Measurements from ENCODE around the gene SMAD4. TPM values are rescaled to one million over a fixed set of nuclear protein-coding genes. Genes with fewer than 3 reads are reported as not detected.

Gene SMAD4
- total and polyA plus RNA-seq, 2 donors (not counting 3 experiments of a cell fraction or from before 2014, with no cell fraction given) = 63.5 to 82.8 TPM

- BruUV-seq (replicated peaks) = no TSS peak
- Histone ChIP-seq H3K9me3 (replicated peaks; ENCODE audit: control insufficient read depth, insufficient read depth, low read length) (no peaks in the 10 kb centered on the region), H3K79me2 (ENCODE audit: control insufficient read depth, insufficient read depth, low read length) (peaks cover 38% of the 10 kb centered on the region), H2AFZ (ENCODE audit: low read depth, low read length) (no peak overlapping the region), H3K9me1 (replicated peaks; ENCODE audit: control insufficient read depth, extremely low read depth, insufficient read depth, low read length) (no peaks in the 10 kb centered on the region), H3K4me3 (replicated peaks in 1 of 3; ENCODE audit: insufficient read depth in 1 of 3, low read depth in 1 of 3, low read length in 3 of 3) (no peak overlapping the region), H3K27me3 (ENCODE audit: control insufficient read depth in 2 of 2, insufficient read depth in 2 of 2, low read length in 2 of 2) (no peaks in the 10 kb centered on the region), H3K4me2 (ENCODE audit: insufficient read depth, low read length) (no peak overlapping the region), H3K36me3 (ENCODE audit: control insufficient read depth in 2 of 2, extremely low read depth in 1 of 2, insufficient read depth in 2 of 2, low read length in 2 of 2) (peaks cover 3 to 4% of the 10 kb centered on the region in 2 experiments), H3K4me1 (ENCODE audit: control insufficient read depth, extremely low read depth, insufficient read depth, low read length) (no peaks in the 10 kb centered on the region), H4K20me1 (replicated peaks; ENCODE audit: control insufficient read depth, extremely low read depth, insufficient read depth, low read length) (peaks cover 8% of the 10 kb centered on the region), H3K27ac (ENCODE audit: insufficient read depth, low read depth, low read length) (no peak overlapping the region), H3K9ac (replicated peaks; ENCODE audit: extremely low read depth, insufficient read depth, low read length) (no peak overlapping the region)
- dilution Hi-C loops (cut with MboI; ENCODE audit: extremely low pct_ligation_motif_present, low sequenced_read_pairs) (no loop called here), intact Hi-C loops (cut with micrococcal nuclease) (no loop called here)
- TF ChIP-seq POLR2A (IDR thresholded peaks at IDR 0.05; ENCODE audit: low read depth, low read length) = no peak
- TF ChIP-seq CTCF (IDR thresholded peaks at IDR 0.05; ENCODE audit: extremely low read depth in 1 of 2, insufficient read depth in 1 of 2, low read depth in 1 of 2, low read length in 2 of 2) = no peak
- no peak for TF ChIP-seq GATA2 (IDR thresholded peaks at IDR 0.05; ENCODE audit: insufficient read depth, insufficient read length, low read depth, low read length)
- no peak for TF ChIP-seq MYC (IDR thresholded peaks at IDR 0.05; ENCODE audit: low read depth, low read length)
- TF ChIP-seq EZH2 (IDR thresholded peaks at IDR 0.05; ENCODE audit: borderline replicate concordance, low read depth, low read length, severe bottlenecking) = no peak
- no peak for TF ChIP-seq MAX (IDR thresholded peaks at IDR 0.05; ENCODE audit: insufficient read depth, insufficient read length)
- no peak for TF ChIP-seq POLR2AphosphoS5 (IDR thresholded peaks at IDR 0.05; ENCODE audit: insufficient read depth, low read depth, low read length)
- no peak for TF ChIP-seq FOS (IDR thresholded peaks at IDR 0.05; ENCODE audit: borderline replicate concordance, insufficient read depth, low read length)
- no peak for TF ChIP-seq JUN (IDR thresholded peaks at IDR 0.05; ENCODE audit: borderline replicate concordance, insufficient read depth, insufficient read length, low read depth)
- DNase-seq (ENCODE audit: low read depth, low spot score) (no peak), FAIRE-seq (no peak)
- ChIA-PET CTCF (no interaction called here), POLR2A (no interaction called here)
Measured at GRCh38 chr18:51072586-51073313, 42.7 kb downstream of the SMAD4 start.
